Endodermal cell (in vitro differentiated cells): ENCODE measurements around the gene ROPN1B. TPM values are rescaled to one million over a fixed set of nuclear protein-coding genes. Genes with fewer than 3 reads are reported as not detected.
"Not testable (repeated sequence)": the region's sequence is repeated elsewhere in the genome, so short reads cannot be mapped to it uniquely, and the experiment has no call there.

Experiments used
- DNase-seq: peaks from one replicate; pipeline ENCODE4 v3.0.0-alpha.2; 2017
- H3K27ac ChIP-seq: 2 replicates; pipeline ENCODE4 v1.5.1; 2013; ENCODE audit warnings: mild to moderate bottlenecking, low read depth, low read length, moderate library complexity
- H3K27me3 ChIP-seq: 2 replicates; pipeline ENCODE4 v1.6.1; 2013; ENCODE audit warnings: mild to moderate bottlenecking, low read length, moderate library complexity; ENCODE audit not compliant: insufficient read depth, control insufficient read depth, poor library complexity, severe bottlenecking
- H3K36me3 ChIP-seq: 2 replicates; pipeline ENCODE4 v1.7.0; 2013; ENCODE audit warnings: mild to moderate bottlenecking, low read length, moderate library complexity; ENCODE audit not compliant: control insufficient read depth, insufficient read depth
- H3K4me1 ChIP-seq: one replicate; pipeline ENCODE4 v1.7.0; 2013; ENCODE audit warnings: low read length; ENCODE audit not compliant: control insufficient read depth, insufficient read depth
- H3K4me3 ChIP-seq: 2 replicates; pipeline ENCODE4 v1.5.1; 2013; ENCODE audit warnings: mild to moderate bottlenecking, low read length, moderate library complexity
- H3K9ac ChIP-seq: 2 replicates; pipeline ENCODE4 v1.6.1; 2013; ENCODE audit warnings: mild to moderate bottlenecking, low read length, moderate library complexity; ENCODE audit not compliant: poor library complexity, severe bottlenecking; ENCODE audit errors: extremely low read depth
- H3K9me3 ChIP-seq: 2 replicates; pipeline ENCODE4 v1.6.1; 2013; ENCODE audit warnings: mild to moderate bottlenecking, low read length, moderate library complexity; ENCODE audit not compliant: control insufficient read depth
- H3K27ac Mint-ChIP-seq: 2 replicates; pipeline ENCODE4 v1.8.0; 2020; ENCODE audit warnings: mixed read lengths
- H3K27me3 Mint-ChIP-seq: 2 replicates; pipeline ENCODE4 v1.8.0; 2021; ENCODE audit warnings: mild to moderate bottlenecking, mixed read lengths; ENCODE audit not compliant: insufficient read depth
- H3K36me3 Mint-ChIP-seq: 2 replicates; pipeline ENCODE4 v1.8.0; 2020; ENCODE audit warnings: low read depth, mixed read lengths
- H3K4me1 Mint-ChIP-seq: 2 replicates; pipeline ENCODE4 v1.8.0; 2020; ENCODE audit warnings: mixed read lengths
- H3K4me3 Mint-ChIP-seq: 2 replicates; pipeline ENCODE4 v1.8.0; 2020; ENCODE audit warnings: mild to moderate bottlenecking, moderate library complexity, mixed read lengths
- H3K9me3 Mint-ChIP-seq: 2 replicates; pipeline ENCODE4 v1.8.0; 2020; ENCODE audit warnings: mild to moderate bottlenecking, mixed read lengths
- WGBS, 2 experiments: methylation state at CpG; one replicate each; pipeline versions ENCODE4 v1.1.5 to v1.1.7; 2013; ENCODE audit warnings: missing lambda C conversion rate in 2 of 2, mixed read lengths in 1 of 2; ENCODE audit not compliant: insufficient coverage in 1 of 2, insufficient read length in 1 of 2; 5-methylcytosine and 5-hydroxymethylcytosine counted together
- total RNA-seq, 2 donors: library from RNA; stranded (reverse); fragmentation: NEBNext Ultra II Directional in 1 of 2; extraction: Animal tissue kit (Norgen Biotek cat#: 25700) in 1 of 2; gene quantifications; 2 replicates in 1 of 2; 3 replicates in 1 of 2; pipeline ENCODE4 v1.2.1, GENCODE V29; 2021
- TF ChIP-seq, protein P1 (sequence below): fragments of 200-600 bp; sonication (generic); conservative IDR thresholded peaks from 2 replicates; pipeline ENCODE4 v1.5.0; 2021; ENCODE audit warnings: antibody characterized with exemption, mild to moderate bottlenecking

The ROPN1B gene
- total RNA-seq, 2 donors from 2014 or later, result not detected

GRCh38 chr3:125925727-125926126 is 43.3 kb upstream of the ROPN1B start:
- not testable (repeated sequence) for DNase-seq, H3K36me3 ChIP-seq, H3K4me1 ChIP-seq, H3K27me3 Mint-ChIP-seq, H3K9me3 Mint-ChIP-seq, H3K36me3 Mint-ChIP-seq, H3K4me3 Mint-ChIP-seq, H3K27ac Mint-ChIP-seq, H3K9ac ChIP-seq, H3K27me3 ChIP-seq, H3K4me3 ChIP-seq, H3K4me1 Mint-ChIP-seq, H3K9me3 ChIP-seq, H3K27ac ChIP-seq
- 40 to 83% methylated on average over 1 to 13 of the region's 13 CpGs for WGBS, 2 experiments

GRCh38 chr3:125928771-125929545 is 40.0 kb upstream of the ROPN1B start:
- 52 to 77% methylated on average over 5 to 22 of the region's 22 CpGs for WGBS, 2 experiments
- peak overlapping the region; percentile 29 for H3K27ac ChIP-seq
- not testable (repeated sequence) for H3K27ac Mint-ChIP-seq, H3K9ac ChIP-seq, H3K9me3 Mint-ChIP-seq, H3K9me3 ChIP-seq, H3K4me3 Mint-ChIP-seq, H3K4me1 Mint-ChIP-seq, H3K36me3 Mint-ChIP-seq, H3K36me3 ChIP-seq, H3K27me3 ChIP-seq, H3K4me3 ChIP-seq, H3K4me1 ChIP-seq, H3K27me3 Mint-ChIP-seq
- TF ChIP-seq, protein P1, sequence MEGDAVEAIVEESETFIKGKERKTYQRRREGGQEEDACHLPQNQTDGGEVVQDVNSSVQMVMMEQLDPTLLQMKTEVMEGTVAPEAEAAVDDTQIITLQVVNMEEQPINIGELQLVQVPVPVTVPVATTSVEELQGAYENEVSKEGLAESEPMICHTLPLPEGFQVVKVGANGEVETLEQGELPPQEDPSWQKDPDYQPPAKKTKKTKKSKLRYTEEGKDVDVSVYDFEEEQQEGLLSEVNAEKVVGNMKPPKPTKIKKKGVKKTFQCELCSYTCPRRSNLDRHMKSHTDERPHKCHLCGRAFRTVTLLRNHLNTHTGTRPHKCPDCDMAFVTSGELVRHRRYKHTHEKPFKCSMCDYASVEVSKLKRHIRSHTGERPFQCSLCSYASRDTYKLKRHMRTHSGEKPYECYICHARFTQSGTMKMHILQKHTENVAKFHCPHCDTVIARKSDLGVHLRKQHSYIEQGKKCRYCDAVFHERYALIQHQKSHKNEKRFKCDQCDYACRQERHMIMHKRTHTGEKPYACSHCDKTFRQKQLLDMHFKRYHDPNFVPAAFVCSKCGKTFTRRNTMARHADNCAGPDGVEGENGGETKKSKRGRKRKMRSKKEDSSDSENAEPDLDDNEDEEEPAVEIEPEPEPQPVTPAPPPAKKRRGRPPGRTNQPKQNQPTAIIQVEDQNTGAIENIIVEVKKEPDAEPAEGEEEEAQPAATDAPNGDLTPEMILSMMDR, result peak; percentile 84
- peak; percentile 94 for DNase-seq

GRCh38 chr3:125929765-125930164 is 39.2 kb upstream of the ROPN1B start:
- H3K27me3 Mint-ChIP-seq, H3K9me3 ChIP-seq, H3K36me3 ChIP-seq, H3K4me3 Mint-ChIP-seq, H3K4me1 Mint-ChIP-seq, H3K4me1 ChIP-seq, H3K27me3 ChIP-seq, H3K9me3 Mint-ChIP-seq, H3K27ac ChIP-seq, DNase-seq, H3K36me3 Mint-ChIP-seq, H3K4me3 ChIP-seq, H3K27ac Mint-ChIP-seq, H3K9ac ChIP-seq: not testable (repeated sequence)
- 80 to 89% methylated on average over 1 to 5 of the region's 5 CpGs for WGBS, 2 experiments

GRCh38 chr3:125931355-125931880 is 37.6 kb upstream of the ROPN1B start:
- WGBS, 2 experiments, result 92 to 100% methylated on average over 3 to 5 of the region's 14 CpGs
- not testable (repeated sequence) for H3K27me3 ChIP-seq, H3K27ac Mint-ChIP-seq, H3K27me3 Mint-ChIP-seq, H3K36me3 Mint-ChIP-seq, H3K4me3 Mint-ChIP-seq, H3K9me3 Mint-ChIP-seq, H3K4me1 ChIP-seq, H3K4me3 ChIP-seq, H3K27ac ChIP-seq, H3K9ac ChIP-seq, H3K4me1 Mint-ChIP-seq, H3K36me3 ChIP-seq, DNase-seq, H3K9me3 ChIP-seq

DNA sequence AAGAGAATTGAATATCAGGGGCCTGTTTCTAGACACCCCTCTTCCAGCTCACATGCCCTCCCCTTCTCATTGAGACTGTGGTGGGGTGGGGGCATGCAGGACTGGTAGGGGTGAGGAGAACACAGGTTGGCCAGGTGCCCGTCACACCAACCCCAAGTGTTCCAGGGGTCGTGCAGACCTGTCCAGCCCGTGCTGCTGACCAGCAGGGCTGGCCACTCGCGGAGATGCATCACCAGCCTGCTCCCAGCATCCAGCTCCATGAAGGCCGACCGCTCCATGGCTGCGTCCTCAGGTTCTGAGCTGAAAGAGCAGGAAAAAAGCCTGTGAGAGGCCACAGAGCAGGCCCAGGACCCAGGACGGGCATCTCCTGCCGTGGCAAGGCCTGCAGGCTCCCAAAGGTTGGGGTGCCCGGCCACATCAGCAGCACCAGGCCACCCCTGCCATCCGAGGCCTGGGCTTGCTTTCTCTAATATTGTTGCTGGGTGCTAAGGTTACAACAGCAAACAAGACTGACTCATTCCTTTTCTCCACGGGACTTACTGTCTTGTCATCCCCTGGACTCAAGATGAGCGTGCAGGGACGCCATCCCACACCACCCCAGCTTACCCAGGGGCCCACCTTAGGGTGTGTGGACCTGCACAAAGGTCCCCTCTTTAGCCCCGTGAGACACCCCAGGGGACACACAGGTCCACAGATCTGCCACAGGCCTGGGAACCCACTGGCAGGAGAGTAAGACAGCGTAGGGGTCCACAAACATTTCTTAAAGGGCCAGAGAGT is 35.4 kb upstream of the ROPN1B start:
- H3K27ac ChIP-seq, H3K9me3 Mint-ChIP-seq, H3K27me3 Mint-ChIP-seq, H3K27me3 ChIP-seq, H3K9me3 ChIP-seq, H3K36me3 ChIP-seq, H3K4me1 ChIP-seq, H3K4me3 Mint-ChIP-seq, DNase-seq, H3K4me1 Mint-ChIP-seq, H3K4me3 ChIP-seq, H3K36me3 Mint-ChIP-seq, H3K27ac Mint-ChIP-seq, H3K9ac ChIP-seq: not testable (repeated sequence)
- 91 to 94% methylated on average over 6 to 13 of the region's 17 CpGs for WGBS, 2 experiments

- H3K36me3 ChIP-seq, H3K27ac ChIP-seq, H3K4me3 Mint-ChIP-seq, H3K9me3 Mint-ChIP-seq, H3K27me3 ChIP-seq, DNase-seq, H3K4me1 ChIP-seq, H3K27me3 Mint-ChIP-seq, H3K9ac ChIP-seq, H3K4me1 Mint-ChIP-seq, H3K9me3 ChIP-seq, H3K27ac Mint-ChIP-seq, H3K36me3 Mint-ChIP-seq, H3K4me3 ChIP-seq: not testable (repeated sequence)
- 94% methylated on average over 7 to 10 of the region's 10 CpGs for WGBS, 2 experiments
Observed at GRCh38 chr3:125935252-125935874, 33.6 kb upstream of the ROPN1B start.
